GM21529 (cell line): ENCODE measurements around the gene LIPC.

Experiments
- ATAC-seq: cut with Tn5 transposase; IDR thresholded peaks from one replicate; pipeline ENCODE4 v1.9.1; 2021; ENCODE audit not compliant: unreplicated experiment

The LIPC gene

DNA sequence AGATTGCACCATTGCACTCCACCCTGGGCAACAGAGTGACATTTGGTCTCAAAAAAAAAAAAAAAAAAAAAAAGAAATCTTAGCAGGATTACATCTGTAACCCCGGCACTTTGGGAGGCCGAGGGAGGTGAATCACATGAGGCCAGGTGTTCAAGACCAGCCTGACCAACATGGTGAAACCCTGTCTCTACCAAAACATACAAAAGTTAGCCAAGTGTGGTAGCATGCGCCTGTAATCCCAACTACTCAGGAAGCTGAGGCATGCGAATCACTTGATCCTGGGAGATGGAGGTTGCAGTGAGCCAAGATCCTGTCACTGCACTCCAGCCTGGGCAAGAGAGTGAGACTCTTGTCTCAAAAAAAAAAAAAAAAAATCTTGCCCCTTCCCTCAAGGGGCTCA, 40.4 kb downstream of the LIPC start:
- ATAC-seq = no peak

DNA sequence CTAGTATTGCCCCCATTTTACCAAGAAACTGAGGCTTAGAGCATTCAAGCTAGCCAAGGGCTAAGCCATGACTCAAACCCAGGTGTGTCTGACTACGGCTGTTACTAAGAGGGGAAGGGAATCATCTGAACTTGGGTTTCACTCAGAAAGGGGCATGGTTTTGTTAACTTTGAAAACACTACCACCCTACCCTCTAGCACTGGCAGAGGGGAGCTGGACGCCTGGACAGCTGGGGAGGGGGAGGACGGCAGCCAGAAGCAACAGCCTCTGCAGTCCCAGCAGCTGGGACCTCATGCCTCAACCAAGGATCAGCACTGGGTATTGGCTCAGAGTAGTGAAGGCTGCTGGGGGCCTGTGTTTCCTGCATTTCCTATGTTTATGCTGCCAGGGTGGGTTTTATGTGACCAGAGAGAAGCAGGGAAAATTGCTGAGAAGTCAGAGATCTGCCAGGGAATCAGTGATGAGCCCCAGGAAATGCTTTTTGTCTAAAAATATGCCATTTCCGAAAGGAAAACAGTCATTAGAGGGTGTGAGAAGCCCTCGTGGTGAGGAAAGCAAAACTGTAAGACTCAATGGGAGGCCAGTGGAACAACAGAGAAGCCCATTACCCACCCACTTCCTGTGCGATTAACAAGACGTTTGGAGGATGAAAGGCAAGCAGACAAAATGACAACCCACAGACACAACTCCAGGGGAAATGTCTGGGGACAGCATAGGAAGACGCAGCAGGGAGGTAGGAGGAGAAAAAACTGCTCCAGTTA, 41.2 kb downstream of the LIPC start:
- ATAC-seq = no peak

DNA sequence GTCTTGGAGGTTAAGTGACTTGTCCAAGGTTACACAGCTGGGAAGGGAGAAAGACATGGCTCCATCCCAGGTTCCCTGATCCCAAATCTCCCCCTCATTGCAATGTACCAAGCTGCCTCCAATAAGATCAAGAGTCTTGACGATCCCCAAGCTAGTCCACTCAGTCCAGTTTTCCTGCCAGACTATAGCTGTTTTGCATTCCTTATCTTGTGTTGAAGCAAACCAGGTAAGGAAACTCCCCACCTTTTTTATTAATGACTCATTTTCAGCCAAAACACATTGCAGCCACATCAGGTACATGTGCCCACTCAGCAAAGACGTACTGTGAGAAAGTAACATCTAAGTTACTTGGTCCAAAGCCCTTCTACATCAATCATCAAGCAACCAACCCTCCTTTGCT, 41.9 kb downstream of the LIPC start:
- ATAC-seq = no peak

DNA sequence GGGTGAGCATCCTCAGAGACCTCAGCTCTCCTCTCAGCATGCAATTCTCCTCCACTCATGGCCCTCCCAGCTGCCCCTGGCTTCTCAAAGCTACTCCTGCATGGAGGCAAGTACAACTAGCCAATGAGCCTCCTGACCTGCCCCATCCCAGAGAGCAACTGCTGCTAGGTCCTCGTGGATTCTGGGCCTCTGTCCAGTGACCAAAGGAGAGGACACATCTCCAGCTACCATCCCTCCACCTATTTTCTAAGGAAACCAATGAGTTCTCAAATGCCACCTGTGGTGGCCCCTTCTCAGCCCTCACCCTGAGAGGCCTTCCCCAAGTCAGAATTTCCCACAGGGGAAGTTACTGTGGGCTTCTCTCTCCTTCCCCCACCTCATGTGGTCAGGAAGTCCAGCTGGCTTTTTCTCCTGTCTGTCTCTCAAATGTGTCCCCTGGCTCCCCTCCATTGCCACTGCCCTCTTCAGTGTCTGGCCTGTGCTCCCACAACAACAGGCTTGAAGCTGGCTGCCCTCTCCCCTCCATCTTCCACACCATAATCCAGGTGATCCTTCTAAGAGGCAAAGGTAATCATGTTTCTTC, 43.0 kb downstream of the LIPC start:
- no peak for ATAC-seq

DNA sequence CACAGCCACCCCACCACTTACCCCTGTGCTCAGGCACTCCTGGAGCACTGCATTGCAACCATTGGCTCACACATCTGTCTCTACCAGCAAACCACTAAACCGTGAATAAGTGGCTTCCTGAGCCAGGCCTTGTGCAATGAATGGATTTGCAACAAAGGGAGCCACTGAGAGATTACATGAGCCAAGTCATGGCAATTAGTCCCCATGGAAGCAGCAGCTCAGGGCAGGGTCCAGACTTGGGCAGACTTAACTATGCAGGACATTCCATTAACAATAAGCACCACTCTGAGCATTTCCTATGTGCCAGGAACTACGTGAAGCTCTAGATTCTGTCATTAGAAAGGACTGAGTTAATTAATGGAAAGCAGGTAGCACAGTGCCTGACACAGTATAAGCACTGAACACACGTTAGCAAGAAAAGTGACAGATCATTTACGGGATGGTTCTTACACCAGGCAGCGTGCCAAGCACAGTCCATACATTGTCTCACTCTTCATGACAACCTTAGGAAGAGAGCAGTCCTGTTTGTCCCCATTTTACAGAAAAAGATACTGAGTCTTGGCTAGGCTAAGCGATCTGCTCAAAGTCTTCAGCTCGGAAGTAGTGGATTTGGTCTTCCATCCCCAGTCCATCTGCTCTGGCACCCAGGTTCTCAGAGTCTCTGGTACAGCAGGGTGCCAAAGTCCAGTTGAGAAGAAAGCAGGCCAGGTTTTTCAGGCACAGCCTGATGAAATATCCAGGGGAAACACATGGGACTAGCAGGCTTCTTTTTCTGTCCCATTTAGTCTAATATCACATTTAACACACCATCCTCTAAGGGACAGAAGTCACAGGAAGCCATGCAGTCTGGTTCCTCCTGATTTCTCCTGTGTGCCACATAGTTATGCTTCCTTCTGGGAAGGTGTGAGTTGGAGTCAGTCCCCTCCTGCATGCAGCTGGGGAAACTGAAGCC, 44.1 kb downstream of the LIPC start:
- ATAC-seq = no peak

DNA sequence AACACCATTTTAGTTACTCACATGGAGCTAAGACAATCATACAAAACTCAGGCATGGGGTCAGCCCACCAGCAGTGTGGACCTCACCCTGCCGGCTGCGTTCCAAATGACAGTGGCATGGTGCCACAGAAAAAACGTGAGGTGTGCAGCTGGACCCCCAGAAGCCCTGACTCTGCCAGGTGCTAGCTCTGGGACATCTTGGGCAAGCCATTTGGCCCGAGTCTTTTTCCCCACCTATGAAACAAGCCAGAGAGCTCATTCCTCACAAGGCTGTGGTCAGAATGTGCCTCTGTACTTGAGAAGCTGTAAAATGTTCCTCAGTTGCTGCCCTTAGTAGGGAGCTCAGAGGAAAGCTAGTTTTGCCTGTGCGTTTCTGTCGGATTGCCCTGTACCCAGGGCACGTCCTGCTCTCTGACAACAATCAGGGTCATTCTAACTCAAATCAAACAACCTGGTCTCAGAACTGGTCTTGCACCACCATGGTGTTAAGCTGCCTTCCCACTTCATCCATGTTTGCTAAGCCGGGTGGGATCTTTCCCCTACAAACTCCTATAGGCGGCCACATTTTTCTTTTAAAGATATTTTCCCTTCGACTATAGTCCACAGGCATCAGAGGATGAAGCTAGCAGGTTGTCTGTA, 44.9 kb downstream of the LIPC start:
- no peak for ATAC-seq

DNA sequence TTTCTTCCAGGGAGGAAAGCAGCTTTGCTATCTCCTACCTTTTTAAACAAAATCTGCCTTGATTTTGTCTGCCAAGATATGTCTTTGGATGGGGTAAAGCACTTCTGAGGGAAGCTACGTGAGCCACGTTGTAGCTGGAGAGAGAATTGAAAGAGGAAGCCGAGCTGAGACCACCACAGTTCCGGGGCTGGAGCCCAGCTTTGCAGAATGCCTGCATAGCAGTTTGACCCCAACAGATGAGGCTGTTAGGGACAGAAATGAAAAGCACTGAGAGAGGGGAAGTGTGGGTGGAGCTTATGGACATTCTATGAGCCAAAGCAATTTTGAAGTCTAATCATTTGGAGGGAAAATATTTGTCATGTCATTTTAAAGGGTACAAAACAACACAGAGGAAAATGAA, 45.4 kb downstream of the LIPC start:
- no peak for ATAC-seq

DNA sequence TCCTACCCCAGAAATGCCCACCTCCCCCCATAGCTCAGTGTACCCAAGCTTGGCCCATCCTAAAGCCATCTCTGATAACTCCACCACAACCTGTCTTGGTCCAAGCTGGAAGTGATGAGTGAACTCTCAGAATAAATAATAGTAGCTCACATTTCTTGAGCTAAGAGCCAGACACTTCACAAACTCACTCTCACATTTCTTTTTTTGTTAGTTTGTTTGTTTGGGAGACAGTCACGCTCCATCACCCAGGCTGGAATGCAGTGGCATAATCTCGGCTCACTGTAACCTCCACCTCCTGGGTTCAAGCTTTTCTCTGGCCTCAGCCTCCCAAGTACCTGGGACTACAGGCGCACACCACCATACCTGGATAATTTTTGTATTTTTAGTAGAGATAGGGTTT, 46.2 kb downstream of the LIPC start:
- ATAC-seq = no peak

DNA sequence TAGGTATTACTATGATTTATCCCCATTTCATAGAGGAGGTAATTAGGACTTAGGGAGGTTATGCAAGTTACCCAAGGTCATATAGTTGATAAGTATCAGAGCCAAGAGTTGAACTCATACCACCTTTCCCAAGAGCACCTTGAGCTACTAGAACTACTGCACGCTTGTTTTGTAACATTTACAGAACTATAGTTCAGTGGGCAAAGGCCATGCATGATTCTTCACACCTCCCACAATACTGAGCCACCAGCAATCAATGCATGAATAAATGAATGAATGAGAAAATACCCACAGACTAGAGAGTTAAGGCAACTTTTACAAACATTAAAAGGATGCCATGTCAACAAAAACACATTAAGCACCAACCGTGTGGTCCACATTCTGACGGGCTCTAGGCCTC, 46.8 kb downstream of the LIPC start:
- no peak for ATAC-seq

DNA sequence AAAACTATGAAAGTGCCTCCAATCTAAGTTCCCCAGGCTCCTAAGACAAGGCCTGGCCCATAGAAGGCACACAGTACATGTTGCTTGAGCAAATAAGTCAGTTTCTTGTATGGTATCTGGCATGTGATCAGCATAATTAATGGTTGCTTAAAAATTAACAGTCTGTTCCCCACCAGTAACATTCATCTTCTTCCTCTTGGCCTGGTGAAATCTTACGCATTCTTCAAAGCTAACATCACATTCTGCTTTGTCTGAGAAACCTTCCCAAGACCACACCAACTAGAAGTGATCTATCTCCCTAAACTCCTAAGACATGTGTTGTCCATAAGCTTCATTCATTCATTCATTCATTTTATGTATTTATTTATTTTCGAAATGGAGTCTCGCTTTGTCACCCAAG, 48.1 kb downstream of the LIPC start:
- ATAC-seq = no peak

DNA sequence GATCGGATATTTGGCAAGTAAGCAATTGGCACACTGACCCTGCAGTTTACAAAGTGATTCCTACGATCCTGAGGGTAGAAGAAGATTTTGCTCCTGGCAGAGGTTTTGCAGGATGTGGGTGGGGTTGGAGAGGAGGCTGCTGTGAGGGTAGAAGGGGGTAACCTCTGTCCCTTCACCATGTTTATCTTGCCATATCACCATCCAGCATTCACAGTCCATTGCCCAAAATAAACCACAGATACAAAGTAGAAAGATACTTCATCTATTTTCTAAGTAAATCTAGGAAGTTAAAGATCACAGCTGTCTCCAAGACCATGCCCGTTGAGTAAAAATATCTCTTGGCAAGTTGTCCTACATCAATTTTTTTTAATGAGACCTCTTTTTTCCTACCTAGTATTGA, 51.6 kb downstream of the LIPC start:
- no peak for ATAC-seq

DNA sequence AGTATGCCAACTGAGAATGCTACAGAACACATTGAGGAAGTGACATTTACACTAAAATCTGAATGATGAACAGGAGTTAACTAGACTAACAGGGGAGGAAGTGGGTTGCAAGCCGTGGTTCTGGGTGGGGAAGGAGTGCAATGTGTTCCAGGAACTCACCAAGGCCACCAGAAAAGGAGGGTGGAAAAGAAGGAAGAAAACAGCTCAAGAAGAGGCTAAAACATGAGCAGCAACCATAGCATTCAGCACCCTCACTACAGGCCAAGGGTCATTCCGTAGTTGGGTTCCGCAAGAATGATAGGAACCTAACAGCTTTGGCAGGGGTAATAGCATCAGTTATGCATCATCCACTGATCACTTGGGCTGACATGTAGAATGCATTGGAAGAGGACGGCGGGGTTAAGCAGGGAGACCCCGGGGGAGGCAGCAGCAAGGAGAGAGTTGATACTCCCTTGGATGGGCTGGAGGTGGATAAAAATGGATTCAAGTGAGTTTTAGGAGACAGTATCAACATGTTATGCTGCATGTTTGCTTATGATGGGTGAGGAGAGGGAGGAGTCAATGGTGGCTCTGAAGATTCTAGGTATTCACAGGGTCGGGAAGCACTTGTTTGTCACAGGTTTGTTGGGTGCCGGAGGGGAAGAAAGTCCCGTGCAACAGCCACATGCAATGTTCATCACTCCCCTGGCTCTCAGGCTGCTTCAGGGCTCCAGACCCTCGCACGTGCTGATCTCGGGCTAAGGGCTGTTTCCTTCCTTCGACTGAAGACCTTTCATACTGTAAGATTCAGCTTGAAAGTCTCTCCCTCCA, 53.2 kb downstream of the LIPC start:
- no peak for ATAC-seq

DNA sequence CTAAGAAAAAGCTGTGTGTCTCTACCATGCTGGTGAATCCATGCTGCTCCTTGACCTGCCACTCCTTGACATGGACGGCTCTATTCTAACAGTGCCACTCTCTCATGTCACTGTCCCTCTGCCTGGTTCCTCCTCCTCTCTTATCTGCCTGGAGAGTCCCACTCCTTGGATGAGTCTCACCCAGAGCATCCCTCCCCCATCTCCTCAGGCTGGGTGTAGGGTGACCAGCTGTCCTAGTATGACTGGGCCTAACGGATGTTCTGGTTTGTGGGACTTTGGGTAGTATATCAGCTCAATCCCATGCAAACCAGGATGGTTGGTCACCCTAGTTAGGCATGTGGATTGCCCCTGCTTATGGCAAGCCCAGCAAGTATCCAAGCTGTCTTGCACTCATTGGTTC, 54.3 kb downstream of the LIPC start:
- ATAC-seq = no peak

DNA sequence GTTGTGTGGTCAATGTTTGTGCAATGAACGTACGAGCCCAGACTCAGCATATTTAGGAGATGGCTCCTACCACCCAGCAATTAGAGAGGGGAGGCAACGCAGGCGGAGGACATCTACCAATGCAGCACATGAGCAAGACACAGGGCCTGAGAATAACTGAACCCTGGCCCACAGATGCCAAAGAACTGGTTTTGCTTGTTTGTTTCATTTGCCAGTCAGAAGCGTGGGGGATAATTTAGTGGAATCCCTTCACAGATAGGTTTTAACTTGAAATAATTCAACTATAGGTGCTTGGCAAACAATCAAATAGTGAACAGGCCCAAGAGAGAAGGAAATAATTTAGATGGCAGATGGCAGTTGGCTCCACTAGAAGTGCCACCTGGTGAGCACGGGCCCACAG, 54.8 kb downstream of the LIPC start:
- ATAC-seq = no peak

DNA sequence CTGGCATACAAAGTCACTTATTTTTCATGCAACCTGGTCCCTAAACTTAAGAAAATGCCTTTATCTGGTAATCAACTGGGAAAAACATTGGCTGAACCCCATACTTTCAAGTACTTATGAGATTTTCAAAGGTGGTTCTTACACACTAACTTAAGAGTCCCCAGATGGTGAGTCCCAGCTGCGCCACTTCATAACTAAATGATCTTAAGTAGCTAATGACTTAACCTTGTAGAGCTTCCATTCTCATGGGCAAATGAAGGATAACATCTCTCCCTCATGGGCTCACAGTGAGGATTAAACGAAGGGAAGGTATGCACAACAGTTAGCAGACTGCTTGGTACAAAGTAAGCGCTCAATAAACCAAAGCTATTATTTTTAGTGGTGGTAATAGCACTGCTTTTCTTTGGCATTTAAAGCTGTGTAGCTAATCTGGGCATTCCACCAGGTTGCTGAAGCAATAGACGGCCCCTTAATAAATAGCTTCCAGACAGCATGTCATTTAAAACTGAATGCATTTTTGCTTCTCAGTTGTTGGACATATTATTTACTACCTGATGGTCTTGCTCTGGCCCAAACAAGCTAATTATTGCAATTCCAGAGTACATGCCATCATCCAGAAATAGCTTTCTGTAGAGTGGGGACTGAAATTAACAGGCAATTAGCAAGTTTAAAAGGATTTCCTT, 55.4 kb downstream of the LIPC start:
- ATAC-seq = no peak

DNA sequence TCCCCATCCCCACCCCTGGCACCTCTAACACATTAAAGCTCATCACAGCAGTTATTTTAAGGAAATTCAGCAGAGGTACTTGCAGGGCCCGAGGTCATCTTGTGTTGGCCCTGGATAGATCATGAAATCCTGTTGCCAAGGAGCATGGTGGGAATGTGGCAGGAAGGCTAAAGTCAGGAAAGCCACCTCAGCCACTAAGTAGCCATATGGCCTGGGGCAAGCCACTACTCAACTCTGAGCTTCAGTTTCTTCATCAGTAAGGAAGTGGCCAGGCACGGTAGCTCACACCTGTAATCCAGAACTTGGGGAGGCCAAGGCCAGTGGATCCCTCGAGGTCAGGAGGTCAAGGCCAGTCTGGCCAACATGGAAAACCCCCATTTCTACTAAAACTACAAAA, 55.9 kb downstream of the LIPC start:
- ATAC-seq = no peak

DNA sequence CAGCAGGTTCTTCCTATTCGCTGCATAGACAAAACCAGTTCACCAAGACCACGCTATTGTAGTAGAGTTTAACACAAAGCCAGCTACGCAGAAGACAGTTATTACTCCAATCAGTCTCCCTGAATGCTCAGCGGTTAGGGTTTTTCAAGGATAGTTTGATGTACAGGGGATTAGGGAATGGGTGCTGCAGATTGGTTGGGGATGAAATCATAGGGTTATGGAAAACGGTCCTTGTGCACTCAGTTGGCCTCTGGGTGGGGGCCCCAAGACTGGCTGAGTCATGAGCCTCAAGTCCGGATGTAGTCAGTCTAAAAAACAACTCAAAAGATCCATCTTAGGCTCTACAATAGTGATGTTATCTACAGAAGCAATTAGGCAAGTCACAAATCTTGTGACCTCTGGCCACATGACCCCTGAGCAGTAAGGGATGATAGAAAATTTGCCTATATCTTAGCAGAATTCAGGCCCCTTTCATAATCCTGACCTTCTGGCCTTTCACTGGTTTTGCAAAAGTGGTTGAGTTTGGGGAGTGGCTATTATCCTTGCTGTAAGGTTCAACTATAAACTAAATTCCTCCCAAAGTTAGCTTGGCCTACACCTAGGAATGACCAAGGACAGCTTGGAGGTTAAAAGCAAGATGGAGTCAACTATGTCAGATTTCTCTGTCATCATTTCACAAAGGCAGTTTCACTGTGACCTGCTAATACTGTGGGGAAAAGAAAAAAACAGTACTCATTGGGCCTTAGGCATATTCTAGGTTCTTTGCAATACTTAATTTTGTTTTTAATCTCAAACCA, 57.7 kb downstream of the LIPC start:
- ATAC-seq = no peak

DNA sequence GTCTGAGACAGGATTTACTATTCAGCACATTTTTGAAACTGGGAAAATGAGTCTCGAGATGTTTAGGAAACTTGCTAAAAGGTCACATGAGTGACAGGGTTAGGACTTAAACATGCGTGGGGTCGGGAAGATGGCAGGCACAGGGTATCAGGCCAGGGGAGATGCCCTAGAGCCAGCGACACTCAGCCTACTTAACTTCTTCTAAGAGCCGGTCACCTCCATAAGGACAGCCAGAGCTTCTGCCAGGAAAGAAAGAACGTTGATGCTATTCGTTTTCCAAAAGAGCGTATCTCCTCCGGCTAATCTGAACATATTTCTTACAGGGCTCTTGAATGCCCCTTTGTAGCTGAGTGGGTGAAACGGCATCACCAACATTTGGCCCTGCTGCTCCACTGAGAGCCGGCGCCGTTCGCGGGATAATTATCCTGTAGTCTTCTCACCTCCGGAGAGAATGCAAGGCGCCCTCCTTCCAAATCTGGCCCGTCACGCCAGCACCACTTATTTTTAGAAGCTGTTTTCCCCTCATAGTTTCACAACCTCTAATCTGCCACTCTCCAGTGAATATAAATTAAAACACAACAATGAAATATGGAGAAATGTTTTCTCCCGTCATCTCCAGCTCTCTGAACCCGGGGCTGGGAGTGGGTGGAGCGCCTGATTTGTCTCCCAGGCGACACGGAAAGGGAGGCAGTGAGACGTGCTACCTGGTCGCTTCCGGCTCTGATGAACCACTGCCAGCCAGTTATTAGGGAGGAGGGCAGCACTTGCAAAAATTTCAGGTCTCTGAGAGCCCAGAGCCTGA, 58.5 kb downstream of the LIPC start:
- no peak for ATAC-seq
